NT2/D1 (cell line): ENCODE measurements around the gene ABI2.
A peak's percentile ranks its signal among the peaks of the same experiment; 100 is the strongest.
"Not testable (repeated sequence)": the region's sequence is repeated elsewhere in the genome, so short reads cannot be mapped to it uniquely, and the experiment has no call there.

Experiments used
- DNase-seq: peaks from one replicate; pipeline ENCODE4 v3.0.0-alpha.2; 2011; ENCODE audit warnings: low read depth, low spot score
- H3K27me3 ChIP-seq: 2 replicates; pipeline ENCODE4 v1.6.0; 2011; ENCODE audit warnings: mild to moderate bottlenecking; ENCODE audit not compliant: insufficient read length, insufficient read depth
- H3K36me3 ChIP-seq: 2 replicates; pipeline ENCODE4 v1.6.1; 2011; ENCODE audit warnings: mild to moderate bottlenecking, low read length, mixed read lengths; ENCODE audit not compliant: insufficient read depth, insufficient read length
- H3K4me1 ChIP-seq: 2 replicates; pipeline ENCODE4 v1.5.1; 2011; ENCODE audit not compliant: insufficient read depth, insufficient read length
- H3K4me3 ChIP-seq: 2 replicates; pipeline ENCODE4 v1.5.1; 2011; ENCODE audit warnings: low read depth; ENCODE audit not compliant: insufficient read length
- H3K9ac ChIP-seq: 2 replicates; pipeline ENCODE4 v1.6.0; 2011; ENCODE audit warnings: low read depth; ENCODE audit not compliant: insufficient read length
- H3K9me3 ChIP-seq: 2 replicates; pipeline ENCODE4 v1.5.1; 2011; ENCODE audit warnings: mild to moderate bottlenecking, low read length; ENCODE audit not compliant: insufficient read depth
- SUZ12 ChIP-seq: IDR thresholded peaks from 2 replicates; pipeline ENCODE4 v1.6.1; 2011; ENCODE audit not compliant: insufficient read length, insufficient read depth; ENCODE audit errors: extremely low read depth
- YY1 ChIP-seq: IDR thresholded peaks from 2 replicates; pipeline ENCODE4 v1.6.1; 2011; ENCODE audit not compliant: insufficient read length, insufficient read depth
- ZNF274 ChIP-seq: IDR thresholded peaks from 2 replicates; pipeline ENCODE4 v1.6.1; 2011; ENCODE audit warnings: mild to moderate bottlenecking, low read depth, low read length

Gene ABI2

GRCh38 chr2:203383038-203383437 lies 54.8 kb downstream of the ABI2 start:
- Histone ChIP-seq H3K4me1 (no peaks in the 10 kb centered on the region), H3K27me3 (no peaks in the 10 kb centered on the region), H3K9ac (no peak overlapping the region), H3K9me3 (no peaks in the 10 kb centered on the region), H3K36me3 (peaks cover 11% of the 10 kb centered on the region), H3K4me3 (no peak overlapping the region)
- DNase-seq: no peak
- no peak for TF ChIP-seq YY1

- not testable (repeated sequence) for H3K4me1 ChIP-seq, H3K4me3 ChIP-seq, DNase-seq, H3K9ac ChIP-seq, H3K9me3 ChIP-seq, H3K27me3 ChIP-seq
- H3K36me3 ChIP-seq: peaks cover 14% of the 10 kb centered on the region
Observed at GRCh38 chr2:203388153-203388552, 60.0 kb downstream of the ABI2 start.

GRCh38 chr2:203394519-203395227 lies 66.5 kb downstream of the ABI2 start:
- H3K36me3 ChIP-seq: peaks cover 41% of the 10 kb centered on the region
- TF ChIP-seq ZNF274 (no peak), SUZ12 (no peak), YY1 (no peak)

GRCh38 chr2:203395858-203396257 lies 67.7 kb downstream of the ABI2 start:
- Histone ChIP-seq H3K27me3 (no peaks in the 10 kb centered on the region), H3K36me3 (peaks cover 36% of the 10 kb centered on the region)
- TF ChIP-seq YY1: no peak
- no peak for TF ChIP-seq SUZ12
- no peak for TF ChIP-seq ZNF274

More at GRCh38 chr2:203394519-203395227, 66.5 kb downstream of the ABI2 start:
- Histone ChIP-seq H3K9ac (no peak overlapping the region), H3K9me3 (peaks cover 6% of the 10 kb centered on the region; the same call in 1 of the 2 replicates), H3K27me3 (no peaks in the 10 kb centered on the region), H3K4me3 (no peak overlapping the region), H3K4me1 (no peaks in the 10 kb centered on the region)
- no peak for DNase-seq

GRCh38 chr2:203396667-203397066 lies 68.5 kb downstream of the ABI2 start:
- peak; percentile 43 for DNase-seq
- Histone ChIP-seq H3K36me3 (peaks cover 32% of the 10 kb centered on the region), H3K9me3 (peaks cover 6% of the 10 kb centered on the region; the same call in 1 of the 2 replicates), H3K4me3 (no peak overlapping the region), H3K9ac (no peak overlapping the region), H3K4me1 (no peaks in the 10 kb centered on the region), H3K27me3 (no peaks in the 10 kb centered on the region)
- TF ChIP-seq YY1: no peak
- TF ChIP-seq SUZ12: no peak
- TF ChIP-seq ZNF274: no peak

More at GRCh38 chr2:203395858-203396257, 67.7 kb downstream of the ABI2 start:
- Histone ChIP-seq H3K4me3 (no peak overlapping the region), H3K9me3 (peaks cover 6% of the 10 kb centered on the region; the same call in 1 of the 2 replicates), H3K4me1 (no peaks in the 10 kb centered on the region), H3K9ac (no peak overlapping the region)
- DNase-seq: no peak

- Histone ChIP-seq H3K27me3 (no peaks in the 10 kb centered on the region), H3K9ac (no peak overlapping the region), H3K36me3 (peaks cover 40% of the 10 kb centered on the region), H3K4me1 (no peaks in the 10 kb centered on the region), H3K9me3 (peaks cover 6% of the 10 kb centered on the region; the same call in 1 of the 2 replicates), H3K4me3 (no peak overlapping the region)
- TF ChIP-seq YY1 (no peak), SUZ12 (no peak), ZNF274 (no peak)
- DNase-seq: no peak
Observed at GRCh38 chr2:203399031-203399430, 70.8 kb downstream of the ABI2 start.

GRCh38 chr2:203400805-203401585 lies 72.8 kb downstream of the ABI2 start:
- peaks cover 41% of the 10 kb centered on the region for H3K36me3 ChIP-seq
- H3K9me3 ChIP-seq: peaks cover 6% of the 10 kb centered on the region; the same call in 1 of the 2 replicates
- no peaks in the 10 kb centered on the region for H3K27me3 ChIP-seq
- H3K9ac ChIP-seq: no peak overlapping the region
- no peak overlapping the region for H3K4me3 ChIP-seq
- DNase-seq: no peak
- no peaks in the 10 kb centered on the region for H3K4me1 ChIP-seq
- no peak for TF ChIP-seq SUZ12
- TF ChIP-seq YY1: no peak
- no peak for TF ChIP-seq ZNF274
